GM12878 (cell line): ENCODE data around the gene REM2. TPM values are rescaled to one million over a fixed set of nuclear protein-coding genes. Genes with fewer than 3 reads are reported as not detected.

Experiments used
- BCL11A ChIP-seq: IDR thresholded peaks from 2 replicates; pipeline ENCODE4 v1.6.1; 2011; ENCODE audit warnings: low read depth, low read length
- BCL3 ChIP-seq: IDR thresholded peaks from 2 replicates; pipeline ENCODE4 v1.6.1; 2011; ENCODE audit warnings: borderline replicate concordance, low read depth, mild to moderate bottlenecking, moderate library complexity, low read length; ENCODE audit not compliant: insufficient read depth, poor library complexity, severe bottlenecking
- BMI1 ChIP-seq: fragments of 450-650 bp; IDR thresholded peaks from 2 replicates; pipeline ENCODE4 v1.6.1; 2016; ENCODE audit warnings: mild to moderate bottlenecking, moderate library complexity, borderline replicate concordance
- CHD2 ChIP-seq: IDR thresholded peaks from 2 replicates; pipeline ENCODE4 v1.6.1; 2011; ENCODE audit warnings: low read depth, low read length, improper control_type of control experiment, borderline replicate concordance
- FOXK2 ChIP-seq: fragments of 450-650 bp; IDR thresholded peaks from 2 replicates; pipeline ENCODE4 v1.6.1; 2017; ENCODE audit warnings: mild to moderate bottlenecking, moderate library complexity
- HDAC6 ChIP-seq: fragments of 200-600 bp; sonication (generic); IDR thresholded peaks from one replicate; pipeline ENCODE4 v1.8.0; 2017; ENCODE audit warnings: antibody characterized with exemption; ENCODE audit not compliant: unreplicated experiment
- LARP7 ChIP-seq: fragments of 450-650 bp; IDR thresholded peaks from 2 replicates; pipeline ENCODE4 v1.6.1; 2017; ENCODE audit warnings: mild to moderate bottlenecking
- MEF2A ChIP-seq: IDR thresholded peaks from 2 replicates; pipeline ENCODE4 v1.6.1; 2011; ENCODE audit warnings: low read depth, mild to moderate bottlenecking, low read length, moderate library complexity; ENCODE audit not compliant: insufficient read depth
- MXI1 ChIP-seq: fragments of 150-350 bp; IDR thresholded peaks from 2 replicates; pipeline ENCODE4 v1.6.1; 2011; ENCODE audit warnings: low read depth, mild to moderate bottlenecking, inconsistent platforms, low read length, improper control_type of control experiment
- MYC ChIP-seq: IDR thresholded peaks from 2 replicates; pipeline ENCODE4 v1.6.1; 2011; ENCODE audit warnings: mild to moderate bottlenecking, low read length, moderate library complexity, inconsistent platforms; ENCODE audit not compliant: insufficient read depth, insufficient replicate concordance, insufficient read length, severe bottlenecking
- POLR2AphosphoS2 ChIP-seq: IDR thresholded peaks from 2 replicates; pipeline ENCODE4 v1.6.1; 2011; ENCODE audit warnings: low read depth, mild to moderate bottlenecking, low read length, improper control_type of control experiment, moderate library complexity
- RB1 ChIP-seq: fragments of 450-650 bp; formaldehyde crosslinking; IDR thresholded peaks from 2 replicates; pipeline ENCODE4 v1.6.1; 2017; ENCODE audit warnings: mild to moderate bottlenecking, borderline replicate concordance
- RUNX3 ChIP-seq: IDR thresholded peaks from 2 replicates; pipeline ENCODE4 v1.6.1; 2012; ENCODE audit warnings: low read length, inconsistent platforms
- TCF7 ChIP-seq: IDR thresholded peaks from 2 replicates; pipeline ENCODE4 v1.6.1; 2014; ENCODE audit warnings: antibody characterized with exemption, borderline replicate concordance
- ZNF24 ChIP-seq: fragments of 450-650 bp; IDR thresholded peaks from 2 replicates; pipeline ENCODE4 v1.6.1; 2017; ENCODE audit warnings: antibody characterized with exemption, mild to moderate bottlenecking
- polyA plus RNA-seq, 11 experiments: library from polyadenylated mRNA; depleted of rRNA in 4 of 11; unstranded in 6 of 11; stranded (reverse) in 5 of 11; fragments of >200 nt; fragmentation: Nextera tagmentation in 4 of 11; fragmentation: Illumina TruSeq in 1 of 11; extraction: Ambion mirVana in 4 of 11; extraction: Trizol in 1 of 11; gene quantifications; 1 replicate in 1 of 11; 2 replicates in 10 of 11; pipeline versions ENCODE4 v1.2.1 to v1.2.3, GENCODE V29; 2011 to 2016; ENCODE audit warnings: inconsistent platforms in 2 of 11, missing spikeins in 2 of 11, low read depth in 1 of 11
- total RNA-seq, 4 experiments: library from RNA; depleted of rRNA in 3 of 4; stranded (reverse); fragments of >200 nt in 3 of 4; fragmentation: Illumina TruSeq in 1 of 4; extraction: Trizol in 1 of 4; gene quantifications; 2 replicates each; pipeline versions ENCODE4 v1.2.1 to v1.2.3, GENCODE V29; 2013 to 2021
- TF ChIP-seq, protein P1 (sequence below): fragments of 450-650 bp; IDR thresholded peaks from 2 replicates; pipeline ENCODE4 v1.6.1; 2018; ENCODE audit warnings: borderline replicate concordance, mild to moderate bottlenecking; ENCODE audit not compliant: partially characterized antibody
- TF ChIP-seq, protein P2 (sequence below): IDR thresholded peaks from 2 replicates; pipeline ENCODE4 v1.6.1; 2012; ENCODE audit warnings: mild to moderate bottlenecking, low read depth, low read length
- TF ChIP-seq, protein P3 (sequence below): fragments of 450-650 bp; IDR thresholded peaks from 2 replicates; pipeline ENCODE4 v1.6.1; 2017; ENCODE audit warnings: mild to moderate bottlenecking, moderate library complexity

Gene REM2
- total and polyA plus RNA-seq, 10 of the 15 experiments (the other 5 are each of a cell fraction or from before 2014, with no cell fraction given), result 0.27 to 1.5 (median 0.83) TPM

DNA sequence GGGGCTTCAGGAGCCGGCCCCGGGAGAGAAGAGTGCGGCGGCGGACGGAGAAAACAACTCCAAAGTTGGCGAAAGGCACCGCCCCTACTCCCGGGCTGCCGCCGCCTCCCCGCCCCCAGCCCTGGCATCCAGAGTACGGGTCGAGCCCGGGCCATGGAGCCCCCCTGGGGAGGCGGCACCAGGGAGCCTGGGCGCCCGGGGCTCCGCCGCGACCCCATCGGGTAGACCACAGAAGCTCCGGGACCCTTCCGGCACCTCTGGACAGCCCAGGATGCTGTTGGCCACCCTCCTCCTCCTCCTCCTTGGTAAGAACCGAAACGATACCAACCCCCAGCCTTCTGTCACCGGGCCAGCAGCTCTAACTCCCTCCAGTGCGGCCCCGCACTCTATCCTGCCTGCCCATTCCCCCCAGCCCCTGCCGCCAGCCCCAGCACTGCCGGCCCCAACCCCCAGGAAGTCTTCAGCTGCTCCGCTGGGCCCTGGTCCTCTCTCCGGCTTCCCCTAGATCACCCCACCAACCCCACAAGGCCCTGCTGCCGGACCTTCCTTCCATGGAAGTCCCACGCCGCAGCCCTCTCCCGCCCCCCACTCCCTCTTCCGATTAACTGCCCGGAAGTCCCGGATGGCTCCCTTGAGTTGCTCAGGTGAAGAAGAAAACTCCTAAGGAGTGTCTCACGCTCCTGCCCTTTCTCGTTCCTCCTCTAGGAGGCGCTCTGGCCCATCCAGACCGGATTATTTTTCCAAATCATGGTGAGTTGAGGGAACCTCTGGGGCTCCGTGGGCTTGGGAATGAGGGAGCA lies 10.8 kb upstream of the REM2 start (continued):
- TF ChIP-seq BCL3 (no peak), RB1 (peak; percentile 30; the same call in 1 of the 2 replicates), MYC (no peak), FOXK2 (no peak), BMI1 (no peak), CHD2 (no peak), HDAC6 (no peak), MXI1 (peak; percentile 23; the same call in 1 of the 2 replicates), RUNX3 (no peak; the same call in none of the 2 replicates), ZNF24 (no peak), BCL11A (no peak), POLR2AphosphoS2 (no peak), MEF2A (no peak), TCF7 (no peak), LARP7 (no peak; the same call in 1 of the 2 replicates)
- TF ChIP-seq, protein P1, sequence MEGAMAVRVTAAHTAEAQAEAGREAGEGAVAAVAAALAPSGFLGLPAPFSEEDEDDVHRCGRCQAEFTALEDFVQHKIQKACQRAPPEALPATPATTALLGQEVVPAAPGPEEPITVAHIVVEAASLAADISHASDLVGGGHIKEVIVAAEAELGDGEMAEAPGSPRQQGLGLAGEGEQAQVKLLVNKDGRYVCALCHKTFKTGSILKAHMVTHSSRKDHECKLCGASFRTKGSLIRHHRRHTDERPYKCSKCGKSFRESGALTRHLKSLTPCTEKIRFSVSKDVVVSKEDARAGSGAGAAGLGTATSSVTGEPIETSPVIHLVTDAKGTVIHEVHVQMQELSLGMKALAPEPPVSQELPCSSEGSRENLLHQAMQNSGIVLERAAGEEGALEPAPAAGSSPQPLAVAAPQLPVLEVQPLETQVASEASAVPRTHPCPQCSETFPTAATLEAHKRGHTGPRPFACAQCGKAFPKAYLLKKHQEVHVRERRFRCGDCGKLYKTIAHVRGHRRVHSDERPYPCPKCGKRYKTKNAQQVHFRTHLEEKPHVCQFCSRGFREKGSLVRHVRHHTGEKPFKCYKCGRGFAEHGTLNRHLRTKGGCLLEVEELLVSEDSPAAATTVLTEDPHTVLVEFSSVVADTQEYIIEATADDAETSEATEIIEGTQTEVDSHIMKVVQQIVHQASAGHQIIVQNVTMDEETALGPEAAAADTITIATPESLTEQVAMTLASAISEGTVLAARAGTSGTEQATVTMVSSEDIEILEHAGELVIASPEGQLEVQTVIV, result no peak
- TF ChIP-seq, protein P2, sequence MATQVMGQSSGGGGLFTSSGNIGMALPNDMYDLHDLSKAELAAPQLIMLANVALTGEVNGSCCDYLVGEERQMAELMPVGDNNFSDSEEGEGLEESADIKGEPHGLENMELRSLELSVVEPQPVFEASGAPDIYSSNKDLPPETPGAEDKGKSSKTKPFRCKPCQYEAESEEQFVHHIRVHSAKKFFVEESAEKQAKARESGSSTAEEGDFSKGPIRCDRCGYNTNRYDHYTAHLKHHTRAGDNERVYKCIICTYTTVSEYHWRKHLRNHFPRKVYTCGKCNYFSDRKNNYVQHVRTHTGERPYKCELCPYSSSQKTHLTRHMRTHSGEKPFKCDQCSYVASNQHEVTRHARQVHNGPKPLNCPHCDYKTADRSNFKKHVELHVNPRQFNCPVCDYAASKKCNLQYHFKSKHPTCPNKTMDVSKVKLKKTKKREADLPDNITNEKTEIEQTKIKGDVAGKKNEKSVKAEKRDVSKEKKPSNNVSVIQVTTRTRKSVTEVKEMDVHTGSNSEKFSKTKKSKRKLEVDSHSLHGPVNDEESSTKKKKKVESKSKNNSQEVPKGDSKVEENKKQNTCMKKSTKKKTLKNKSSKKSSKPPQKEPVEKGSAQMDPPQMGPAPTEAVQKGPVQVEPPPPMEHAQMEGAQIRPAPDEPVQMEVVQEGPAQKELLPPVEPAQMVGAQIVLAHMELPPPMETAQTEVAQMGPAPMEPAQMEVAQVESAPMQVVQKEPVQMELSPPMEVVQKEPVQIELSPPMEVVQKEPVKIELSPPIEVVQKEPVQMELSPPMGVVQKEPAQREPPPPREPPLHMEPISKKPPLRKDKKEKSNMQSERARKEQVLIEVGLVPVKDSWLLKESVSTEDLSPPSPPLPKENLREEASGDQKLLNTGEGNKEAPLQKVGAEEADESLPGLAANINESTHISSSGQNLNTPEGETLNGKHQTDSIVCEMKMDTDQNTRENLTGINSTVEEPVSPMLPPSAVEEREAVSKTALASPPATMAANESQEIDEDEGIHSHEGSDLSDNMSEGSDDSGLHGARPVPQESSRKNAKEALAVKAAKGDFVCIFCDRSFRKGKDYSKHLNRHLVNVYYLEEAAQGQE, result no peak
- TF ChIP-seq, protein P3, sequence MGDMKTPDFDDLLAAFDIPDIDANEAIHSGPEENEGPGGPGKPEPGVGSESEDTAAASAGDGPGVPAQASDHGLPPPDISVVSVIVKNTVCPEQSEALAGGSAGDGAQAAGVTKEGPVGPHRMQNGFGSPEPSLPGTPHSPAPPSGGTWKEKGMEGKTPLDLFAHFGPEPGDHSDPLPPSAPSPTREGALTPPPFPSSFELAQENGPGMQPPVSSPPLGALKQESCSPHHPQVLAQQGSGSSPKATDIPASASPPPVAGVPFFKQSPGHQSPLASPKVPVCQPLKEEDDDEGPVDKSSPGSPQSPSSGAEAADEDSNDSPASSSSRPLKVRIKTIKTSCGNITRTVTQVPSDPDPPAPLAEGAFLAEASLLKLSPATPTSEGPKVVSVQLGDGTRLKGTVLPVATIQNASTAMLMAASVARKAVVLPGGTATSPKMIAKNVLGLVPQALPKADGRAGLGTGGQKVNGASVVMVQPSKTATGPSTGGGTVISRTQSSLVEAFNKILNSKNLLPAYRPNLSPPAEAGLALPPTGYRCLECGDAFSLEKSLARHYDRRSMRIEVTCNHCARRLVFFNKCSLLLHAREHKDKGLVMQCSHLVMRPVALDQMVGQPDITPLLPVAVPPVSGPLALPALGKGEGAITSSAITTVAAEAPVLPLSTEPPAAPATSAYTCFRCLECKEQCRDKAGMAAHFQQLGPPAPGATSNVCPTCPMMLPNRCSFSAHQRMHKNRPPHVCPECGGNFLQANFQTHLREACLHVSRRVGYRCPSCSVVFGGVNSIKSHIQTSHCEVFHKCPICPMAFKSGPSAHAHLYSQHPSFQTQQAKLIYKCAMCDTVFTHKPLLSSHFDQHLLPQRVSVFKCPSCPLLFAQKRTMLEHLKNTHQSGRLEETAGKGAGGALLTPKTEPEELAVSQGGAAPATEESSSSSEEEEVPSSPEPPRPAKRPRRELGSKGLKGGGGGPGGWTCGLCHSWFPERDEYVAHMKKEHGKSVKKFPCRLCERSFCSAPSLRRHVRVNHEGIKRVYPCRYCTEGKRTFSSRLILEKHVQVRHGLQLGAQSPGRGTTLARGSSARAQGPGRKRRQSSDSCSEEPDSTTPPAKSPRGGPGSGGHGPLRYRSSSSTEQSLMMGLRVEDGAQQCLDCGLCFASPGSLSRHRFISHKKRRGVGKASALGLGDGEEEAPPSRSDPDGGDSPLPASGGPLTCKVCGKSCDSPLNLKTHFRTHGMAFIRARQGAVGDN, result no peak
